HL-60 (cell line): ENCODE measurements around the gene IFTAP.

Experiments used
- CTCF ChIP-seq: IDR thresholded peaks from one replicate; pipeline ENCODE4 v1.5.1; 2011; ENCODE audit warnings: low read length, control low read depth, inconsistent platforms; ENCODE audit not compliant: insufficient read depth
- POLR2AphosphoS5 ChIP-seq: IDR thresholded peaks from 2 replicates; pipeline ENCODE4 v1.6.1; 2012; ENCODE audit warnings: low read depth
- REST ChIP-seq: IDR thresholded peaks from 2 replicates; pipeline ENCODE4 v1.6.1; 2012; ENCODE audit warnings: low read depth; ENCODE audit not compliant: insufficient replicate concordance
- SPI1 ChIP-seq: IDR thresholded peaks from 2 replicates; pipeline ENCODE4 v1.6.1; 2012; ENCODE audit warnings: low read depth, mild to moderate bottlenecking, borderline replicate concordance

- TF ChIP-seq CTCF: no peak
- no peak for TF ChIP-seq POLR2AphosphoS5
- peak; percentile 45; the same call in 1 of the 2 replicates for TF ChIP-seq SPI1
- TF ChIP-seq REST: no peak
Measured at GRCh38 chr11:36684840-36685801, 90.8 kb downstream of the IFTAP start.
